Umbilical cord (tissue), 2 donors: ENCODE measurements around the gene RDX. TPM values are rescaled to one million over a fixed set of nuclear protein-coding genes. Genes with fewer than 3 reads are reported as not detected.
"Not testable (repeated sequence)": the region's sequence is repeated elsewhere in the genome, so short reads cannot be mapped to it uniquely, and the experiment has no call there.

Experiments
- DNase-seq: peaks from one replicate; pipeline ENCODE4 v3.0.0-alpha.2; 2015; ENCODE audit warnings: low spot score
- total RNA-seq: library from RNA; depleted of rRNA; stranded (reverse); fragments of >200 nt; gene quantifications from one replicate; pipeline ENCODE4 v1.2.3, GENCODE V29; 2014; ENCODE audit warnings: low replicate concordance; ENCODE audit not compliant: insufficient read depth

The RDX gene
- total RNA-seq, 1 donor from 2014 or later, result 140 TPM

GRCh38 chr11:110305169-110306018 is 9.0 kb upstream of the RDX start:
- DNase-seq, result peak; percentile 61

- DNase-seq, result no peak
Measured at GRCh38 chr11:110303414-110303826, 7.0 kb upstream of the RDX start.

- no peak for DNase-seq
Measured at GRCh38 chr11:110301577-110301976, 5.2 kb upstream of the RDX start.

- no peak for DNase-seq
Measured at GRCh38 chr11:110301032-110301431, 4.6 kb upstream of the RDX start.

- no peak for DNase-seq
Measured at GRCh38 chr11:110299006-110299785, 2.8 kb upstream of the RDX start.

- no peak for DNase-seq
Measured at GRCh38 chr11:110298301-110298765, 1.9 kb upstream of the RDX start.

GRCh38 chr11:110297726-110298300 is 1.4 kb upstream of the RDX start:
- no peak for DNase-seq

GRCh38 chr11:110297076-110297725 is 787 bp upstream of the RDX start:
- peak; percentile 17 for DNase-seq

- DNase-seq, result peak; percentile 59
Measured at GRCh38 chr11:110295531-110296225, 736 bp downstream of the RDX start.

- DNase-seq, result no peak
Measured at GRCh38 chr11:110295086-110295485, 1.3 kb downstream of the RDX start.

- DNase-seq, result no peak
Measured at GRCh38 chr11:110294509-110294908, 1.9 kb downstream of the RDX start.

GRCh38 chr11:110293389-110293788 is 3.0 kb downstream of the RDX start:
- no peak for DNase-seq

- DNase-seq, result not testable (repeated sequence)
Measured at GRCh38 chr11:110292146-110292545, 4.3 kb downstream of the RDX start.

GRCh38 chr11:110290591-110291334 is 5.7 kb downstream of the RDX start:
- no peak for DNase-seq

- no peak for DNase-seq
Measured at GRCh38 chr11:110289472-110289871, 6.9 kb downstream of the RDX start.

GRCh38 chr11:110287537-110287936 is 8.9 kb downstream of the RDX start:
- DNase-seq, result no peak

- no peak for DNase-seq
Measured at GRCh38 chr11:110286298-110287040, 9.9 kb downstream of the RDX start.

GRCh38 chr11:110283862-110284261 is 12.6 kb downstream of the RDX start:
- no peak for DNase-seq

GRCh38 chr11:110280595-110280994 is 15.8 kb downstream of the RDX start:
- not testable (repeated sequence) for DNase-seq

- DNase-seq, result no peak
Measured at GRCh38 chr11:110279881-110280280, 16.5 kb downstream of the RDX start.
